Esophagus muscularis mucosa (tissue), 4 donors: ENCODE measurements around the gene DDX41. TPM values are rescaled to one million over a fixed set of nuclear protein-coding genes. Genes with fewer than 3 reads are reported as not detected.
A peak's percentile ranks its signal among the peaks of the same experiment; 100 is the strongest.
"Not testable (repeated sequence)": the region's sequence is repeated elsewhere in the genome, so short reads cannot be mapped to it uniquely, and the experiment has no call there.

Experiments used
- DNase-seq: peaks from one replicate; pipeline ENCODE4 v3.0.0-alpha.2; 2017; ENCODE audit errors: extremely low spot score
- H3K27ac ChIP-seq, 4 donors: fragments of 200-600 bp; sonication (generic); replicated peaks in 1 of 4; 1 replicate in 3 of 4; 2 replicates in 1 of 4; pipeline ENCODE4 v1.5.1; 2016 to 2019; ENCODE audit warnings: mild to moderate bottlenecking in 1 of 4
- H3K27me3 ChIP-seq, 4 donors: fragments of 200-600 bp; sonication (generic); one replicate each; pipeline versions ENCODE4 v1.5.1 to v1.6.0; 2016 to 2019
- H3K36me3 ChIP-seq, 4 donors: fragments of 200-600 bp; sonication (generic); one replicate each; pipeline ENCODE4 v1.5.1; 2016 to 2019
- H3K4me1 ChIP-seq, 4 donors: fragments of 200-600 bp; sonication (generic); one replicate each; pipeline ENCODE4 v1.5.1; 2016 to 2019
- H3K4me3 ChIP-seq, 4 donors: fragments of 200-600 bp; sonication (generic); 1 replicate in 2 of 4; 2 replicates in 2 of 4; pipeline ENCODE4 v1.5.1; 2016 to 2019; ENCODE audit warnings: mild to moderate bottlenecking in 4 of 4, moderate library complexity in 1 of 4
- H3K9me3 ChIP-seq, 4 donors: fragments of 200-600 bp; sonication (generic); 1 replicate in 3 of 4; 2 replicates in 1 of 4; pipeline ENCODE4 v1.5.1; 2016 to 2019
- CTCF ChIP-seq, 3 experiments: fragments of 200-600 bp in 2 of 3; fragments of 450-650 bp in 1 of 3; sonication (generic) in 2 of 3; IDR thresholded peaks; one replicate each; pipeline ENCODE4 v1.5.1; 2017 to 2019; ENCODE audit warnings: antibody characterized with exemption in 3 of 3, mild to moderate bottlenecking in 2 of 3, moderate library complexity in 1 of 3
- EP300 ChIP-seq: sonication (generic); formaldehyde crosslinking; IDR thresholded peaks from one replicate; pipeline ENCODE4 v1.6.1; 2017; ENCODE audit warnings: antibody characterized with exemption
- POLR2A ChIP-seq: fragments of 450-650 bp; IDR thresholded peaks from one replicate; pipeline ENCODE4 v1.6.1; 2017; ENCODE audit warnings: antibody characterized with exemption, moderate library complexity, mild to moderate bottlenecking, low read depth
- POLR2AphosphoS5 ChIP-seq, 2 donors: sonication (generic); formaldehyde crosslinking; IDR thresholded peaks; one replicate each; pipeline ENCODE4 v1.6.1; 2017; ENCODE audit warnings: antibody characterized with exemption in 2 of 2
- WGBS: methylation state at CpG from one replicate; pipeline ENCODE4 v1.1.5; 2018; 5-methylcytosine and 5-hydroxymethylcytosine counted together
- intact Hi-C: fragments of 100-400 bp; cut with DNase I; formaldehyde crosslinking; loops from one replicate; pipeline ENCODE4 v1.15.1; 2023
- total RNA-seq, 4 donors: library from RNA; depleted of rRNA; stranded (reverse); fragments of >200 nt; gene quantifications; one replicate each; pipeline versions ENCODE4 v1.1.0 to v1.2.1, GENCODE V29; 2016

The DDX41 gene
- total RNA-seq, 4 donors from 2014 or later, result 58.1 to 92.1 (median 66.0) TPM

GRCh38 chr5:177538876-177539275 lies 22.1 kb upstream of the DDX41 start:
- no peak overlapping the region for H3K4me3 ChIP-seq
- peak overlapping the region; percentile 75 to 82 (median 80) for H3K27ac ChIP-seq
- peaks cover 56 to 84% (median 69%) of the 10 kb centered on the region in 4 donors for H3K4me1 ChIP-seq
- H3K9me3 ChIP-seq, result no peaks in the 10 kb centered on the region
- intact Hi-C loops, result no loop called here
- TF ChIP-seq CTCF (IDR thresholded peaks at IDR 0.05) (no peak), POLR2A (no peak), POLR2AphosphoS5 (IDR thresholded peaks at IDR 0.05) (no peak), EP300 (no peak)
- H3K27me3 ChIP-seq, result no peaks in the 10 kb centered on the region
- 94% methylated on average over 8 of the region's 10 CpGs for WGBS
- peaks cover 3 to 50% (median 31%) of the 10 kb centered on the region in 4 donors for H3K36me3 ChIP-seq
- no peak for DNase-seq

- TF ChIP-seq POLR2AphosphoS5 (IDR thresholded peaks at IDR 0.05) (peak; percentile 27 to 50), POLR2A (no peak), CTCF (IDR thresholded peaks at IDR 0.05) (no peak), EP300 (no peak)
- Histone ChIP-seq H3K27me3 (no peaks in the 10 kb centered on the region), H3K36me3 (peaks cover 3 to 60% (median 41%) of the 10 kb centered on the region in 4 donors), H3K4me3 (no peak overlapping the region), H3K9me3 (no peaks in the 10 kb centered on the region), H3K4me1 (peaks cover 45 to 80% (median 57%) of the 10 kb centered on the region in 4 donors), H3K27ac (peak overlapping the region; percentile 75 to 82 (median 80))
- intact Hi-C loops, result no loop called here
- 21% methylated on average over 15 of the region's 15 CpGs for WGBS
- no peak for DNase-seq
Observed at GRCh38 chr5:177537389-177538361, 20.9 kb upstream of the DDX41 start.

GRCh38 chr5:177536386-177536785 lies 19.6 kb upstream of the DDX41 start:
- Histone ChIP-seq H3K27ac (peak overlapping the region; percentile 75 to 82 (median 80)), H3K27me3 (no peaks in the 10 kb centered on the region), H3K36me3 (peaks cover 12 to 73% (median 54%) of the 10 kb centered on the region in 4 donors), H3K9me3 (no peaks in the 10 kb centered on the region), H3K4me3 (no peak overlapping the region), H3K4me1 (peaks cover 45 to 74% (median 52%) of the 10 kb centered on the region in 4 donors)
- no peak for DNase-seq
- WGBS, result 91% methylated on average over 10 of the region's 10 CpGs
- TF ChIP-seq EP300, result no peak
- TF ChIP-seq POLR2AphosphoS5 (IDR thresholded peaks at IDR 0.05), result no peak
- no peak for TF ChIP-seq CTCF (IDR thresholded peaks at IDR 0.05)
- TF ChIP-seq POLR2A, result no peak
- intact Hi-C loops, result no loop called here

GRCh38 chr5:177535125-177535524 lies 18.4 kb upstream of the DDX41 start:
- peaks cover 41 to 76% (median 55%) of the 10 kb centered on the region in 4 donors for H3K4me1 ChIP-seq
- WGBS, result 87% methylated on average over 7 of the region's 7 CpGs
- DNase-seq, result no peak
- H3K9me3 ChIP-seq, result no peaks in the 10 kb centered on the region
- no peak overlapping the region for H3K4me3 ChIP-seq
- H3K27me3 ChIP-seq, result no peaks in the 10 kb centered on the region
- no peak for TF ChIP-seq POLR2A
- no peak for TF ChIP-seq CTCF (IDR thresholded peaks at IDR 0.05)
- no peak for TF ChIP-seq POLR2AphosphoS5 (IDR thresholded peaks at IDR 0.05)
- intact Hi-C loops, result no loop called here
- H3K27ac ChIP-seq, result peak overlapping the region in 1 of 4 donors; percentile 12
- H3K36me3 ChIP-seq, result peaks cover 18 to 85% (median 67%) of the 10 kb centered on the region in 4 donors

- H3K9me3 ChIP-seq, H3K27me3 ChIP-seq, intact Hi-C loops, DNase-seq, H3K4me3 ChIP-seq: not testable (repeated sequence)
- Histone ChIP-seq H3K27ac (peak overlapping the region in 1 of 4 donors; percentile 12), H3K4me1 (peaks cover 35 to 76% (median 55%) of the 10 kb centered on the region in 4 donors), H3K36me3 (peaks cover 24 to 92% (median 74%) of the 10 kb centered on the region in 4 donors)
- 94% methylated on average over 7 of the region's 7 CpGs for WGBS
Observed at GRCh38 chr5:177534433-177534832, 17.7 kb upstream of the DDX41 start.
